HCT116 (cell line): ENCODE measurements around the gene VPS37B. TPM values are rescaled to one million over a fixed set of nuclear protein-coding genes. Genes with fewer than 3 reads are reported as not detected.
A peak's percentile ranks its signal among the peaks of the same experiment; 100 is the strongest.

Experiments used
- ATAC-seq: fragments of 200-7000 bp; cut with Tn5 transposase; 2 replicates; pipeline ENCODE4 v1.9.1; 2020; ENCODE audit warnings: mild to moderate bottlenecking, moderate library complexity
- BruUV-seq: library from RNA; stranded (reverse); fragments of 400-500 nt; replicated peaks from 2 replicates; lab custom pipeline; 2021; lab: Mats Ljungman, UMichigan
- CTCF ChIA-PET: fragments of 300-600 bp; sonication (Branson Sonifier 250); formaldehyde crosslinking; loops from one replicate; lab custom pipeline; 2021; ENCODE audit warnings: antibody characterized with exemption; lab: Charles Lee
- POLR2A ChIA-PET: fragments of 300-600, 350-600 bp; sonication (Branson Sonifier 250); formaldehyde crosslinking; loops from one replicate; lab custom pipeline; 2021; ENCODE audit warnings: antibody characterized with exemption; lab: Charles Lee
- RAD21 ChIA-PET, 2 experiments: fragments of 300-600 bp; sonication (Branson Sonifier 250); formaldehyde crosslinking; loops; one replicate each; lab custom pipeline; 2023; ENCODE audit warnings: low total read pairs in 2 of 2; ENCODE audit not compliant: uncharacterized antibody in 2 of 2, unreplicated experiment in 2 of 2, low non-redundant PET in 1 of 2; lab: Charles Lee
- DNase-seq: peaks from one replicate; pipeline ENCODE4 v3.0.0-alpha.2; 2010; ENCODE audit warnings: low read depth, low spot score
- H2AFZ ChIP-seq: fragments of 200-600 bp; shearing (Covaris generic), sonication (generic); 2 replicates; pipeline ENCODE4 v1.6.1; 2017; ENCODE audit warnings: low read depth, mixed run types, mixed read lengths, antibody characterized with exemption, low read length; ENCODE audit not compliant: poor library complexity, severe bottlenecking
- H3K27ac ChIP-seq: 2 replicates; pipeline ENCODE4 v1.5.1; 2012; ENCODE audit warnings: low read depth, low read length
- H3K27me3 ChIP-seq: fragments of 200-600 bp; sonication (generic); 2 replicates; pipeline ENCODE4 v1.6.1; 2016; ENCODE audit warnings: mixed run types, low read length, mixed read lengths; ENCODE audit not compliant: insufficient read depth
- H3K36me3 ChIP-seq, 2 experiments: fragments of 200-500 bp in 1 of 2; fragments of 200-600 bp in 1 of 2; sonication (Bioruptor generic) in 1 of 2; sonication (generic) in 1 of 2; 2 replicates each; pipeline versions ENCODE4 v1.5.1 to v1.6.1; 2014 to 2016; ENCODE audit warnings: low read length in 2 of 2, inconsistent platforms in 1 of 2, mixed read lengths in 1 of 2, mixed run types in 1 of 2; ENCODE audit not compliant: insufficient read depth in 2 of 2, control insufficient read depth in 1 of 2
- H3K4me1 ChIP-seq, 2 experiments: fragments of 200-600 bp in 1 of 2; sonication (generic) in 1 of 2; 2 replicates each; pipeline versions ENCODE4 v1.5.1 to v1.6.1; 2012 to 2017; ENCODE audit warnings: low read length in 2 of 2, inconsistent platforms in 1 of 2, mild to moderate bottlenecking in 1 of 2, mixed read lengths in 1 of 2, mixed run types in 1 of 2, moderate library complexity in 1 of 2; ENCODE audit not compliant: insufficient read depth in 2 of 2, control insufficient read depth in 1 of 2
- H3K4me2 ChIP-seq: fragments of 200-600 bp; sonication (generic); 2 replicates; pipeline ENCODE4 v1.6.1; 2017; ENCODE audit warnings: mixed run types, low read length, mixed read lengths
- H3K4me3 ChIP-seq, 2 experiments: fragments of 200-600 bp in 1 of 2; sonication (generic) in 1 of 2; replicated peaks in 1 of 2; 2 replicates each; pipeline ENCODE4 v1.5.1; 2011 to 2016; ENCODE audit warnings: low read length in 2 of 2, control low read depth in 1 of 2, low read depth in 1 of 2, mild to moderate bottlenecking in 1 of 2, mixed read lengths in 1 of 2, mixed run types in 1 of 2
- H3K79me2 ChIP-seq: fragments of 200-600 bp; sonication (generic); 2 replicates; pipeline ENCODE4 v1.6.1; 2017; ENCODE audit warnings: mild to moderate bottlenecking, mixed run types, low read length, moderate library complexity, mixed read lengths; ENCODE audit not compliant: insufficient read depth
- H3K9ac ChIP-seq: fragments of 200-600 bp; sonication (generic); 2 replicates; pipeline ENCODE4 v1.6.1; 2016; ENCODE audit warnings: low read length, mixed read lengths
- H3K9me2 ChIP-seq: fragments of 200-600 bp; sonication (generic), shearing (Covaris generic); 2 replicates; pipeline ENCODE4 v1.6.1; 2017; ENCODE audit warnings: mixed run types, mild to moderate bottlenecking, moderate library complexity; ENCODE audit not compliant: insufficient read depth
- H3K9me3 ChIP-seq, 2 experiments: fragments of 200-500 bp in 1 of 2; fragments of 200-600 bp in 1 of 2; sonication (Bioruptor generic) in 1 of 2; sonication (generic) in 1 of 2; 2 replicates each; pipeline ENCODE4 v1.6.1; 2014 to 2017; ENCODE audit warnings: low read length in 2 of 2, mixed read lengths in 2 of 2, inconsistent platforms in 1 of 2, low read depth in 1 of 2, mild to moderate bottlenecking in 1 of 2, mixed run types in 1 of 2, moderate library complexity in 1 of 2; ENCODE audit not compliant: control insufficient read depth in 1 of 2, insufficient read depth in 1 of 2
- H4K20me1 ChIP-seq: fragments of 200-600 bp; sonication (generic), shearing (Covaris generic); 2 replicates; pipeline ENCODE4 v1.6.1; 2017; ENCODE audit warnings: mixed run types, mild to moderate bottlenecking, moderate library complexity; ENCODE audit not compliant: insufficient read depth
- ATF3 ChIP-seq: IDR thresholded peaks from 2 replicates; pipeline ENCODE4 v1.6.1; 2012
- CBX3 ChIP-seq: IDR thresholded peaks from 2 replicates; pipeline ENCODE4 v1.6.1; 2012; ENCODE audit warnings: low read depth
- ELF1 ChIP-seq: IDR thresholded peaks from 2 replicates; pipeline ENCODE4 v1.6.1; 2012; ENCODE audit warnings: low read depth, borderline replicate concordance
- EZH2 ChIP-seq: fragments of 200-600 bp; sonication (generic); IDR thresholded peaks from 2 replicates; pipeline ENCODE4 v1.6.1; 2017; ENCODE audit warnings: antibody characterized with exemption, mixed run types
- EZH2phosphoT487 ChIP-seq: fragments of 200-600 bp; IDR thresholded peaks from 2 replicates; pipeline ENCODE4 v1.6.1; 2018; ENCODE audit warnings: antibody characterized with exemption, borderline replicate concordance
- JUND ChIP-seq: IDR thresholded peaks from 2 replicates; pipeline ENCODE4 v1.6.1; 2012
- MAX ChIP-seq: IDR thresholded peaks from 2 replicates; pipeline ENCODE4 v1.6.1; 2012
- RAD21 ChIP-seq: IDR thresholded peaks from 2 replicates; pipeline ENCODE4 v1.6.1; 2012; ENCODE audit warnings: low read depth, mild to moderate bottlenecking
- SIN3A ChIP-seq: IDR thresholded peaks from 2 replicates; pipeline ENCODE4 v1.6.1; 2012; ENCODE audit warnings: low read depth
- SRF ChIP-seq: IDR thresholded peaks from 2 replicates; pipeline ENCODE4 v1.6.1; 2012; ENCODE audit warnings: low read depth
- TCF7L2 ChIP-seq: IDR thresholded peaks from 2 replicates; pipeline ENCODE4 v1.7.0; 2011; ENCODE audit warnings: borderline replicate concordance, inconsistent platforms; ENCODE audit not compliant: insufficient read depth, insufficient read length; ENCODE audit errors: extremely low read depth
- YY1 ChIP-seq: IDR thresholded peaks from 2 replicates; pipeline ENCODE4 v1.6.1; 2011; ENCODE audit warnings: low read length, low read depth, moderate library complexity, mild to moderate bottlenecking; ENCODE audit not compliant: insufficient replicate concordance; ENCODE audit errors: extremely low read depth
- ZBTB33 ChIP-seq: IDR thresholded peaks from 2 replicates; pipeline ENCODE4 v1.6.1; 2011; ENCODE audit warnings: mild to moderate bottlenecking, low read length, moderate library complexity; ENCODE audit not compliant: insufficient replicate concordance; ENCODE audit errors: extremely low read depth
- ZNF274 ChIP-seq: fragments of 200-500 bp; sonication (Bioruptor generic); IDR thresholded peaks from 2 replicates; pipeline ENCODE4 v1.6.1; 2014; ENCODE audit warnings: mild to moderate bottlenecking, low read depth, low read length, inconsistent platforms
- intact Hi-C: fragments of 100-400 bp; cut with micrococcal nuclease; formaldehyde crosslinking; loops from 2 replicates; pipeline ENCODE4 v1.10.0; 2022
- total RNA-seq: library from RNA; stranded (reverse); gene quantifications from one replicate; pipeline ENCODE4 v1.2.1, GENCODE V29; 2021; ENCODE audit not compliant: unreplicated experiment
- TF ChIP-seq, protein P1 (sequence below), 3 experiments: fragments of 200-600 bp in 1 of 3; sonication (generic) in 1 of 3; IDR thresholded peaks in 2 of 3; conservative IDR thresholded peaks in 1 of 3; 2 replicates each; pipeline ENCODE4 v1.5.1; 2012 to 2017; ENCODE audit warnings: low read depth in 2 of 3, low read length in 2 of 3, antibody characterized with exemption in 1 of 3, borderline replicate concordance in 1 of 3, control low read depth in 1 of 3, mild to moderate bottlenecking in 1 of 3, mixed read lengths in 1 of 3, mixed run types in 1 of 3, moderate library complexity in 1 of 3; ENCODE audit not compliant: insufficient read depth in 1 of 3

The VPS37B gene
- total RNA-seq, 1 experiment from 2014 or later = 55.0 TPM

GRCh38 chr12:122865268-122866231 lies 30.4 kb downstream of the VPS37B start:
- no peaks in the 10 kb centered on the region for H3K9me2 ChIP-seq
- RAD21 ChIA-PET = no interaction called here
- no peak overlapping the region for H3K4me2 ChIP-seq
- peaks cover 16 to 24% of the 10 kb centered on the region in 2 experiments; a peak in 3 of 4 replicates for H3K36me3 ChIP-seq
- peak; percentile 59 for ATAC-seq
- no peak overlapping the region for H3K9ac ChIP-seq
- peak; percentile 16 for DNase-seq
- no peaks in the 10 kb centered on the region for H3K4me1 ChIP-seq
- TF ChIP-seq CBX3 (no peak), SRF (no peak), ELF1 (no peak), SIN3A (no peak), ZNF274 (no peak), EZH2phosphoT487 (no peak), TCF7L2 (no peak), ZBTB33 (no peak), ATF3 (no peak), JUND (no peak), RAD21 (peak; percentile 35), YY1 (no peak), EZH2 (no peak), MAX (peak; percentile 38; the same call in 1 of the 2 replicates)
- TF ChIP-seq, protein P1, sequence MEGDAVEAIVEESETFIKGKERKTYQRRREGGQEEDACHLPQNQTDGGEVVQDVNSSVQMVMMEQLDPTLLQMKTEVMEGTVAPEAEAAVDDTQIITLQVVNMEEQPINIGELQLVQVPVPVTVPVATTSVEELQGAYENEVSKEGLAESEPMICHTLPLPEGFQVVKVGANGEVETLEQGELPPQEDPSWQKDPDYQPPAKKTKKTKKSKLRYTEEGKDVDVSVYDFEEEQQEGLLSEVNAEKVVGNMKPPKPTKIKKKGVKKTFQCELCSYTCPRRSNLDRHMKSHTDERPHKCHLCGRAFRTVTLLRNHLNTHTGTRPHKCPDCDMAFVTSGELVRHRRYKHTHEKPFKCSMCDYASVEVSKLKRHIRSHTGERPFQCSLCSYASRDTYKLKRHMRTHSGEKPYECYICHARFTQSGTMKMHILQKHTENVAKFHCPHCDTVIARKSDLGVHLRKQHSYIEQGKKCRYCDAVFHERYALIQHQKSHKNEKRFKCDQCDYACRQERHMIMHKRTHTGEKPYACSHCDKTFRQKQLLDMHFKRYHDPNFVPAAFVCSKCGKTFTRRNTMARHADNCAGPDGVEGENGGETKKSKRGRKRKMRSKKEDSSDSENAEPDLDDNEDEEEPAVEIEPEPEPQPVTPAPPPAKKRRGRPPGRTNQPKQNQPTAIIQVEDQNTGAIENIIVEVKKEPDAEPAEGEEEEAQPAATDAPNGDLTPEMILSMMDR (IDR thresholded peaks at IDR 0.05 in 2 of 3, conservative IDR thresholded peaks at IDR 0.05 in 1 of 3; ENCODE audit: borderline replicate concordance in 1 of 3, insufficient read depth in 1 of 3, low read depth in 2 of 3, low read length in 2 of 3) = peak; percentile 23 to 65 (median 60); a peak in 5 of 6 replicates
- TF ChIP-seq, all 23 proteins: peak for 3
- CTCF ChIA-PET = interaction anchor here (0.8 to 1.4 kb wide), 3 partner anchors 15 to 373 kb away, joined by 3 to 4 read pairs (median 3); no protein-coding TSS in a partner anchor
- intact Hi-C loops = no loop called here
- H3K27ac ChIP-seq = no peak overlapping the region
- peaks cover 13% of the 10 kb centered on the region for H3K79me2 ChIP-seq
- no peak overlapping the region for H2AFZ ChIP-seq
- no peak overlapping the region for H3K4me3 ChIP-seq
- POLR2A ChIA-PET = no interaction called here
- H3K27me3 ChIP-seq = no peaks in the 10 kb centered on the region
- BruUV-seq = no TSS peak
- H3K9me3 ChIP-seq = no peaks in the 10 kb centered on the region
- no peaks in the 10 kb centered on the region for H4K20me1 ChIP-seq
